ENCODE data around the gene BAZ2B. TPM values are rescaled to one million over a fixed set of nuclear protein-coding genes. Genes with fewer than 3 reads are reported as not detected.

BAZ2B gene
- total RNA-seq, 1 experiment from 2014 or later = 34.9 TPM

DNA sequence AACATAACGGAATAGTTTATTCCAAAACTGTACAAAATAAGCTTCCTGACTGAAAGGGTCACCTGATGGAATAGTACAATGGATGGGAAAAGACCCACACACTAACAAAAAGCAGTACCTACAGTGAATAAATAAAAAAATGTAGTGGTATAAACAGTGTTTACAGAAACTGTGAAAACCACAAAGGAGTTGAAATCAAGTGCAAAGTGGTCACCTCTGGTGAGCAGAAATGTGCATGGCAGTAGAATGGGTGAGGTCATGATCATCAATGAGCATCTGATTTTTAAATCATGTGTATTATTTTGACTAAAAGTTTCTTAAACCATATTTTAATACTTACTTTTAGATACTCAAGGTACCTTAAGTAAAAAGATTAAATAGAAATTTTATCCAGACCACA lies 341.2 kb downstream of the BAZ2B start:
- Histone ChIP-seq H3F3A (ENCODE audit: insufficient read depth, low read depth) (no peaks in the 10 kb centered on the region), H3K27me3 (ENCODE audit: insufficient read depth, low read depth) (no peaks in the 10 kb centered on the region), H3K9me3 (ENCODE audit: insufficient read depth, low read depth) (no peaks in the 10 kb centered on the region), H3K9me2 (ENCODE audit: insufficient read depth) (no peaks in the 10 kb centered on the region), H3K36me3 (ENCODE audit: low read depth) (no peaks in the 10 kb centered on the region), H3K4me2 (no peak overlapping the region), H3K79me2 (ENCODE audit: low read depth) (no peaks in the 10 kb centered on the region), H2AFZ (no peak overlapping the region), H3K4me1 (replicated peaks; ENCODE audit: insufficient read depth) (no peaks in the 10 kb centered on the region), H4K20me1 (ENCODE audit: insufficient read depth) (no peaks in the 10 kb centered on the region), H3K27ac (no peak overlapping the region), H3K4me3 (no peak overlapping the region)
- intact Hi-C loops (cut with micrococcal nuclease; ENCODE audit: unreplicated experiment) = no loop called here
- POLR2A ChIA-PET (ENCODE audit: unreplicated experiment) = no interaction called here
- DNase-seq = no peak
- no peak for TF ChIP-seq EZH2 (IDR thresholded peaks at IDR 0.05; ENCODE audit: low read depth)
- TF ChIP-seq, protein P1, sequence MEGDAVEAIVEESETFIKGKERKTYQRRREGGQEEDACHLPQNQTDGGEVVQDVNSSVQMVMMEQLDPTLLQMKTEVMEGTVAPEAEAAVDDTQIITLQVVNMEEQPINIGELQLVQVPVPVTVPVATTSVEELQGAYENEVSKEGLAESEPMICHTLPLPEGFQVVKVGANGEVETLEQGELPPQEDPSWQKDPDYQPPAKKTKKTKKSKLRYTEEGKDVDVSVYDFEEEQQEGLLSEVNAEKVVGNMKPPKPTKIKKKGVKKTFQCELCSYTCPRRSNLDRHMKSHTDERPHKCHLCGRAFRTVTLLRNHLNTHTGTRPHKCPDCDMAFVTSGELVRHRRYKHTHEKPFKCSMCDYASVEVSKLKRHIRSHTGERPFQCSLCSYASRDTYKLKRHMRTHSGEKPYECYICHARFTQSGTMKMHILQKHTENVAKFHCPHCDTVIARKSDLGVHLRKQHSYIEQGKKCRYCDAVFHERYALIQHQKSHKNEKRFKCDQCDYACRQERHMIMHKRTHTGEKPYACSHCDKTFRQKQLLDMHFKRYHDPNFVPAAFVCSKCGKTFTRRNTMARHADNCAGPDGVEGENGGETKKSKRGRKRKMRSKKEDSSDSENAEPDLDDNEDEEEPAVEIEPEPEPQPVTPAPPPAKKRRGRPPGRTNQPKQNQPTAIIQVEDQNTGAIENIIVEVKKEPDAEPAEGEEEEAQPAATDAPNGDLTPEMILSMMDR (conservative IDR thresholded peaks at IDR 0.05) = no peak
- CTCF ChIA-PET = no interaction called here
- BruUV-seq (replicated peaks) = no TSS peak

DNA sequence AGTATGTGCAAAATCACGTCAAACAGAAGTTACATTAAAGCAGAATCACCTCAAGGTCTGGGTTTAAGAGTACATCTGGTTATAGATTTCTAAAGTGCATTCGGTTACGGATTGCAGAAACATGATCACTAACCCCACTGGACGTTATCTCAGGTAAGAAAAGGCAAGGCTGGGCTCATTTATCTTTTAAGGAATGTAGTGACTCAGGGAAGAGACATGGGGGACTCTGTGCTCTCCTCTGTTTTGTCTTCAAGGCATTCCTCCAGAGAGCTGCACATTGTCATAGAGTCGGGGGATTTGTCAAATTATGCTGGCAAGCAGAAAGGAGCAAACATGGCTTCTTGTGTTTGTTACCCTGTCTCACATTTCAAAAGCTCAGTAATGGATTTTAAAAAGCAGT lies 344.2 kb downstream of the BAZ2B start:
- TF ChIP-seq, protein P1 (conservative IDR thresholded peaks at IDR 0.05) = no peak
- TF ChIP-seq EZH2 (IDR thresholded peaks at IDR 0.05; ENCODE audit: low read depth) = no peak
- CTCF ChIA-PET = interaction anchor here (0.6 kb wide), 1 partner anchor 296 kb away, joined by 4 read pairs; no protein-coding TSS in a partner anchor
- no peaks in the 10 kb centered on the region for H3K9me3 ChIP-seq (ENCODE audit: insufficient read depth, low read depth)
- no peaks in the 10 kb centered on the region for H3F3A ChIP-seq (ENCODE audit: insufficient read depth, low read depth)
- H3K9me2 ChIP-seq (ENCODE audit: insufficient read depth) = no peaks in the 10 kb centered on the region
- H3K4me1 ChIP-seq (replicated peaks; ENCODE audit: insufficient read depth) = no peaks in the 10 kb centered on the region
- no peak for DNase-seq
- intact Hi-C loops (cut with micrococcal nuclease; ENCODE audit: unreplicated experiment) = no loop called here
- no peak overlapping the region for H3K4me2 ChIP-seq
- POLR2A ChIA-PET (ENCODE audit: unreplicated experiment) = no interaction called here
- no peak overlapping the region for H2AFZ ChIP-seq
- no peak overlapping the region for H3K27ac ChIP-seq
- H3K79me2 ChIP-seq (ENCODE audit: low read depth) = no peaks in the 10 kb centered on the region
- H4K20me1 ChIP-seq (ENCODE audit: insufficient read depth) = no peaks in the 10 kb centered on the region
- BruUV-seq (replicated peaks) = no TSS peak
- no peaks in the 10 kb centered on the region for H3K36me3 ChIP-seq (ENCODE audit: low read depth)
- H3K4me3 ChIP-seq = no peak overlapping the region
- H3K27me3 ChIP-seq (ENCODE audit: insufficient read depth, low read depth) = no peaks in the 10 kb centered on the region

DNA sequence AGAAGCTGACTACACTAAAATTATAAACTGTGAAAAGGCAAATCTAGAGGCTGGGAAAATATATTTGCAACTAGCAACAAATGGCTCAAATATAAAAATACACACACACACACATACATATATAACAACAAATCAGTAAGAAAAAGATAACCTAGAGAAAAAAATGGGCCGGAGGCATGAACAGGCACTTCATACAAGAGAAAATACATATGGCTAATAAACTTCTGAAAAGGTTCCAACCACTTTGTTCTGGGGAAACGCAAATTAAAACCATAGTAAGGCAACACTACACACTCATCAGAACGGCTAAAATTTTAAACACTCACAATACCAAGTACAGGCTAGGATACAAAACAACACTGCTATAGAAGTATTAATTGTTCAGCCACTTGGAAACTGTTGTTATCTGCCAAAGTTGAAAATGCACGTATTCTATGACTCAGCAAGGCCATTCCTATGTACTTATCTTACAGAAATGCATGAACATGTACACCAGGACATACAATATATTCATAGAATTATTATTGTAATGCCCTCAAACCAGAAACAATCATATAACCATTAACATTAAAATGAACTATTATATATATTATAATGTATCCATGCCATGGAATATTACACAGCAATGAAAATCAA lies 345.5 kb downstream of the BAZ2B start:
- BruUV-seq (replicated peaks) = no TSS peak
- CTCF ChIA-PET = no interaction called here

More for the DNA sequence above, 345.5 kb downstream of the BAZ2B start:
- Histone ChIP-seq H3K27me3 (ENCODE audit: insufficient read depth, low read depth) (no peaks in the 10 kb centered on the region), H3K4me1 (replicated peaks; ENCODE audit: insufficient read depth) (no peaks in the 10 kb centered on the region), H4K20me1 (ENCODE audit: insufficient read depth) (no peaks in the 10 kb centered on the region), H3K4me3 (no peak overlapping the region), H3K79me2 (ENCODE audit: low read depth) (no peaks in the 10 kb centered on the region), H3K9me3 (ENCODE audit: insufficient read depth, low read depth) (no peaks in the 10 kb centered on the region), H3K27ac (no peak overlapping the region), H3F3A (ENCODE audit: insufficient read depth, low read depth) (no peaks in the 10 kb centered on the region), H3K4me2 (no peak overlapping the region), H2AFZ (no peak overlapping the region), H3K36me3 (ENCODE audit: low read depth) (no peaks in the 10 kb centered on the region), H3K9me2 (ENCODE audit: insufficient read depth) (no peaks in the 10 kb centered on the region)
- POLR2A ChIA-PET (ENCODE audit: unreplicated experiment) = no interaction called here
- TF ChIP-seq EZH2 (IDR thresholded peaks at IDR 0.05; ENCODE audit: low read depth) = no peak
- TF ChIP-seq, protein P1 (conservative IDR thresholded peaks at IDR 0.05) = no peak
- no peak for DNase-seq
- intact Hi-C loops (cut with micrococcal nuclease; ENCODE audit: unreplicated experiment) = no loop called here

Other genes starting within 250 kb of the BAZ2B start
- 33.2 and 38.3 TPM in 2 replicates for gene MARCHF7, start 96.0 kb upstream of the BAZ2B start, total RNA-seq (2021)
- gene CD302, start 181.7 kb upstream of the BAZ2B start, total RNA-seq (2021) = 1.5 and 2.6 TPM in 2 replicates

Measured in PC-9 (cell line).